Measurements from ENCODE around the gene PLAC8.
"Not testable (repeated sequence)": the region's sequence is repeated elsewhere in the genome, so short reads cannot be mapped to it uniquely, and the experiment has no call there.

Gene PLAC8

GRCh38 chr4:83062739-83063138 lies 51.8 kb downstream of the PLAC8 start:
- H3K27ac ChIP-seq: no peak overlapping the region
- no peaks in the 10 kb centered on the region for H3K27me3 ChIP-seq (ENCODE audit: insufficient read depth, low read depth)
- H3K79me2 ChIP-seq (ENCODE audit: insufficient read depth, low read depth): no peaks in the 10 kb centered on the region
- H3K4me1 ChIP-seq (ENCODE audit: low read depth, poor library complexity, severe bottlenecking): no peaks in the 10 kb centered on the region
- no peak for TF ChIP-seq CTCF (conservative IDR thresholded peaks at IDR 0.05; ENCODE audit: low read depth, low read length)
- H3K9ac ChIP-seq: no peak overlapping the region
- H4K20me1 ChIP-seq (ENCODE audit: insufficient read depth): no peaks in the 10 kb centered on the region
- H3K36me3 ChIP-seq (ENCODE audit: insufficient read depth): no peaks in the 10 kb centered on the region
- no peak overlapping the region for H3K4me3 ChIP-seq (IDR thresholded peaks at IDR 0.05; ENCODE audit: insufficient read depth, low read depth, low read length)
- H2AFZ ChIP-seq (ENCODE audit: low read depth): no peak overlapping the region
- no peak overlapping the region for H3K4me2 ChIP-seq

GRCh38 chr4:83054928-83055327 lies 59.6 kb downstream of the PLAC8 start:
- Histone ChIP-seq H2AFZ (ENCODE audit: low read depth) (no peak overlapping the region), H4K20me1 (ENCODE audit: insufficient read depth) (no peaks in the 10 kb centered on the region), H3K36me3 (ENCODE audit: insufficient read depth) (no peaks in the 10 kb centered on the region), H3K9ac (no peak overlapping the region), H3K27me3 (ENCODE audit: insufficient read depth, low read depth) (no peaks in the 10 kb centered on the region), H3K27ac (no peak overlapping the region), H3K4me2 (no peak overlapping the region), H3K4me1 (ENCODE audit: low read depth, poor library complexity, severe bottlenecking) (peaks cover 3% of the 10 kb centered on the region), H3K79me2 (ENCODE audit: insufficient read depth, low read depth) (no peaks in the 10 kb centered on the region), H3K4me3 (IDR thresholded peaks at IDR 0.05; ENCODE audit: insufficient read depth, low read depth, low read length) (no peak overlapping the region)
- peak; percentile 58; the same call in 1 of the 2 replicates for TF ChIP-seq CTCF (conservative IDR thresholded peaks at IDR 0.05; ENCODE audit: low read depth, low read length)

GRCh38 chr4:83048781-83049180 lies 65.7 kb downstream of the PLAC8 start:
- H4K20me1 ChIP-seq (ENCODE audit: insufficient read depth); H2AFZ ChIP-seq (ENCODE audit: low read depth); H3K4me3 ChIP-seq (IDR thresholded peaks at IDR 0.05; ENCODE audit: insufficient read depth, low read depth, low read length); H3K9ac ChIP-seq; H3K4me1 ChIP-seq (ENCODE audit: low read depth, poor library complexity, severe bottlenecking); H3K36me3 ChIP-seq (ENCODE audit: insufficient read depth); H3K4me2 ChIP-seq; H3K27me3 ChIP-seq (ENCODE audit: insufficient read depth, low read depth); H3K79me2 ChIP-seq (ENCODE audit: insufficient read depth, low read depth); H3K27ac ChIP-seq: not testable (repeated sequence)

GRCh38 chr4:83046693-83047473 lies 67.6 kb downstream of the PLAC8 start:
- H3K79me2 ChIP-seq (ENCODE audit: insufficient read depth, low read depth): peaks cover 14% of the 10 kb centered on the region; the same call in 1 of the 2 replicates
- no peak overlapping the region for H3K27ac ChIP-seq
- no peak overlapping the region for H3K4me3 ChIP-seq (IDR thresholded peaks at IDR 0.05; ENCODE audit: insufficient read depth, low read depth, low read length)
- TF ChIP-seq CTCF (conservative IDR thresholded peaks at IDR 0.05; ENCODE audit: low read depth, low read length): no peak
- H3K27me3 ChIP-seq (ENCODE audit: insufficient read depth, low read depth): no peaks in the 10 kb centered on the region
- H3K4me1 ChIP-seq (ENCODE audit: low read depth, poor library complexity, severe bottlenecking): peaks cover 4% of the 10 kb centered on the region
- H2AFZ ChIP-seq (ENCODE audit: low read depth): no peak overlapping the region
- no peaks in the 10 kb centered on the region for H4K20me1 ChIP-seq (ENCODE audit: insufficient read depth)
- no peak overlapping the region for H3K4me2 ChIP-seq
- H3K36me3 ChIP-seq (ENCODE audit: insufficient read depth): no peaks in the 10 kb centered on the region
- H3K9ac ChIP-seq: no peak overlapping the region

- Histone ChIP-seq H2AFZ (ENCODE audit: low read depth) (no peak overlapping the region), H3K9ac (no peak overlapping the region), H3K36me3 (ENCODE audit: insufficient read depth) (no peaks in the 10 kb centered on the region), H4K20me1 (ENCODE audit: insufficient read depth) (no peaks in the 10 kb centered on the region), H3K4me1 (ENCODE audit: low read depth, poor library complexity, severe bottlenecking) (peaks cover 4% of the 10 kb centered on the region), H3K79me2 (ENCODE audit: insufficient read depth, low read depth) (peaks cover 32% of the 10 kb centered on the region; the same call in 1 of the 2 replicates), H3K27me3 (ENCODE audit: insufficient read depth, low read depth) (no peaks in the 10 kb centered on the region), H3K4me2 (no peak overlapping the region), H3K27ac (no peak overlapping the region), H3K4me3 (IDR thresholded peaks at IDR 0.05; ENCODE audit: insufficient read depth, low read depth, low read length) (no peak overlapping the region)
- no peak for TF ChIP-seq CTCF (conservative IDR thresholded peaks at IDR 0.05; ENCODE audit: low read depth, low read length)
Measured at GRCh38 chr4:83043801-83044407, 70.6 kb downstream of the PLAC8 start.

- not testable (repeated sequence) for H3K36me3 ChIP-seq (ENCODE audit: insufficient read depth); H4K20me1 ChIP-seq (ENCODE audit: insufficient read depth); H3K27me3 ChIP-seq (ENCODE audit: insufficient read depth, low read depth); H3K4me2 ChIP-seq; H3K4me1 ChIP-seq (ENCODE audit: low read depth, poor library complexity, severe bottlenecking); H2AFZ ChIP-seq (ENCODE audit: low read depth); H3K9ac ChIP-seq; H3K4me3 ChIP-seq (IDR thresholded peaks at IDR 0.05; ENCODE audit: insufficient read depth, low read depth, low read length); H3K27ac ChIP-seq
- H3K79me2 ChIP-seq (ENCODE audit: insufficient read depth, low read depth): peaks cover 40% of the 10 kb centered on the region; the same call in 1 of the 2 replicates
Measured at GRCh38 chr4:83043157-83043556, 71.4 kb downstream of the PLAC8 start.

Data from KMS-11 (cell line).